Choroid plexus epithelial cell (primary cell): Measurements from ENCODE around the gene GRM8.

Experiments
- DNase-seq: peaks from one replicate; pipeline ENCODE4 v3.0.0-alpha.2; 2010; ENCODE audit warnings: low read depth
- H3K4me3 ChIP-seq: 2 replicates; pipeline ENCODE4 v1.5.1; 2011; ENCODE audit warnings: low read depth, mild to moderate bottlenecking, control low read depth, low read length, moderate library complexity
- TF ChIP-seq, protein P1 (sequence below): conservative IDR thresholded peaks from 2 replicates; pipeline ENCODE4 v1.5.1; 2011; ENCODE audit warnings: low read depth, mild to moderate bottlenecking, control low read depth, inconsistent platforms, low read length, moderate library complexity

The GRM8 gene

DNA sequence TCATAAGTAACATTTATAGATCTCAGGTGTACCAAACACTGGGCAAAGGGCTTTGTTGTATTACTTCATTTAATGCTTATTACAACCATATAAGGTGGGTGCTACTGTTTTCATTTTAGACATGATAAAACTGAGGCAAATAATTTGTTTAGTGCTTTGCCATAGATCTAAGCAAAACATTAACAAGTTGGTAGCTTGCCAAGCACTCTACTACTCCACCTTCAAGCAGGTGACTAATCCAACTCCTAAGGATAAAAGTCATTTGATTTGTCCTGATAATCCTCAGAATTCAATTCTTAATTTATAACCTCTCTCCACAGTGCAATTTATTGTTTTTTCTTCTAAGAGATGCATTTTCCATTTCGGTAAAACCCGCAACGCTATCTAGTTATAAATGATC, 646.4 kb downstream of the GRM8 start:
- TF ChIP-seq, protein P1, sequence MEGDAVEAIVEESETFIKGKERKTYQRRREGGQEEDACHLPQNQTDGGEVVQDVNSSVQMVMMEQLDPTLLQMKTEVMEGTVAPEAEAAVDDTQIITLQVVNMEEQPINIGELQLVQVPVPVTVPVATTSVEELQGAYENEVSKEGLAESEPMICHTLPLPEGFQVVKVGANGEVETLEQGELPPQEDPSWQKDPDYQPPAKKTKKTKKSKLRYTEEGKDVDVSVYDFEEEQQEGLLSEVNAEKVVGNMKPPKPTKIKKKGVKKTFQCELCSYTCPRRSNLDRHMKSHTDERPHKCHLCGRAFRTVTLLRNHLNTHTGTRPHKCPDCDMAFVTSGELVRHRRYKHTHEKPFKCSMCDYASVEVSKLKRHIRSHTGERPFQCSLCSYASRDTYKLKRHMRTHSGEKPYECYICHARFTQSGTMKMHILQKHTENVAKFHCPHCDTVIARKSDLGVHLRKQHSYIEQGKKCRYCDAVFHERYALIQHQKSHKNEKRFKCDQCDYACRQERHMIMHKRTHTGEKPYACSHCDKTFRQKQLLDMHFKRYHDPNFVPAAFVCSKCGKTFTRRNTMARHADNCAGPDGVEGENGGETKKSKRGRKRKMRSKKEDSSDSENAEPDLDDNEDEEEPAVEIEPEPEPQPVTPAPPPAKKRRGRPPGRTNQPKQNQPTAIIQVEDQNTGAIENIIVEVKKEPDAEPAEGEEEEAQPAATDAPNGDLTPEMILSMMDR = no peak
- DNase-seq = no peak
- H3K4me3 ChIP-seq = no peak overlapping the region

DNA sequence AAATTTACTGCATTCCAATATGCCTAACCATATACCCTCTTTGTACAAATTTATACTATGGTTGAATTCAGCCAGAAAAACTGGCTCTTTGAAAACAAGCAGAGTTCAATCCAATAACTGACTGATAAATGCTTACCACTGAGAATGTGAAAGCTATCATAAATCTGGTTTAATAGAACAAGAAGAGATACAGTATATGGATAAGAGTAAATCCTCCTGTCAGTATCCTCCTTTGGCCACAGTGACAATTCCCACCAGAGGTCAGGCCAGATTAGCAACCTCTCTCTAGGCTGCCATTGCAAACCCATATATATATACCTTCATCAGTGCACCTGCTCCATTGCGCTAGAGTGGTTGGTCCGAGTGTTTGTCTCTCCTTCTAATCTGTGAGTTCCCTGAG, 647.2 kb downstream of the GRM8 start:
- no peak overlapping the region for H3K4me3 ChIP-seq
- TF ChIP-seq, protein P1 = no peak
- no peak for DNase-seq

DNA sequence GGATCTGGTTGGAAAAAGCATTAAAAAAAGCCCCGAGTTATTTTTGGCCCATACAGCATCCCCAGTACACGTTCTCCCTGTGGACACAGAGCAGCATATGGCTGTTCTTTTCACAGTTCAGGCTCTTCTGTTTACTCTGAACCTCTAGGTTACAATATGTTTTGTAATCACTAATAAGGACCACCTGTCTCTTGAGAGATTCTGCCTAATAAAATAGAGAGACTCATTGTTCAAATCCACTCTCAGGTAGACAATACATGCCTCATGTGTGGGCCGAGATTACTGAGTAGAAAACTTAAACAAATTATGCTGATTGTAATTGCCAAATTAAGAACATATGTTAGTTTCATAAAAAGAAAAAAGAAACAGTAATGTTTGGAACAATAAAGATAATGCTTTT, 647.7 kb downstream of the GRM8 start:
- TF ChIP-seq, protein P1 = no peak
- H3K4me3 ChIP-seq = no peak overlapping the region
- DNase-seq = no peak

DNA sequence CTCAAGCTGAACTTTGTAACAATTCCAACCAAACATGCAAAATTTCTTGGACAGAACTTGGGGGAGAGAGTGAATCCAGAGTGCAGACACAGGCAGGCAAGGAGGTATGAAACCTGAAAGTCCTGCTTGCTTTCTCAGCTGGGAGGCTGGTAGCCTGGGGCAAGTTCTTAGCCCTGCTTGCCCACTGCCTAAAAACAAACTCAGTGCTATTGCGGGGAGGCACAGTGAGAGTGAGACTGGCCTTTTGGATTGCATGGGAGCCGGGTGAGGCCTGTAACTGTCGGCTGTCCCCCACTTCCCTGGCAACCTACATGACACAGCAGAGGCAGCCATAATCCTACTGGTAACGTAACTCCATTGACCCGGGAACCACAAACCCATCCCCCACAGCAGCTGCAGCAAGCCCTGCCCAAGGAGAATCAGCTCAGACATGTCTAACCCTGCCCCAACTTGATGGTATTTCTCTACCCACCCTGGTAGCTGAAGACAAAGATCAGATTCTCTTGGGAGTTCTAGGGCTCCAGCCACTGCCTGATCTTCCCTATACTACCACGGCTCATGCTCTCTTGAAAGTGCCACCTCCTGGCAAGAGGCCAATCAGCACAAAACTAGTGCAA, 663.6 kb downstream of the GRM8 start:
- H3K4me3 ChIP-seq = no peak overlapping the region
- TF ChIP-seq, protein P1 = no peak
- no peak for DNase-seq

DNA sequence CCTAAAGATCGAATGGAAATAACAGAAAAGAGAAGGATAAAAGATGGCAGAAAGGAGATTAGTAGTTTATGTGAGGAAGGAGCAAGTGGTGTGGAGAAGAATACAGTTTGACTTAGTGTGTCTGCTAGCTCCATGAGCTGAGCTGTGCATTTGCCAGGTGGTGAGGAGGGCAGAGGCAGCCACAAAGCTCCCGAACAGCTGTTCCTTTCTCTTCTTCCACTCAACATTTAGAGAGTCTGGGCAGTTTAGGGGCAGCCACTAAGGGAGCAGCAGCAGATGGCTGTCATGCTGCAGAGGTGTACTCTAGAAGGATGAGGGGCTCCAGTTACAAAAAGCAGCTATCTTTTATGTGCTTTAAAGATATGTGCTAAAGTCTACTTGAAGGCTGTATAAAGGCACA, 674.4 kb downstream of the GRM8 start:
- H3K4me3 ChIP-seq = no peak overlapping the region
- TF ChIP-seq, protein P1 = no peak
- no peak for DNase-seq

DNA sequence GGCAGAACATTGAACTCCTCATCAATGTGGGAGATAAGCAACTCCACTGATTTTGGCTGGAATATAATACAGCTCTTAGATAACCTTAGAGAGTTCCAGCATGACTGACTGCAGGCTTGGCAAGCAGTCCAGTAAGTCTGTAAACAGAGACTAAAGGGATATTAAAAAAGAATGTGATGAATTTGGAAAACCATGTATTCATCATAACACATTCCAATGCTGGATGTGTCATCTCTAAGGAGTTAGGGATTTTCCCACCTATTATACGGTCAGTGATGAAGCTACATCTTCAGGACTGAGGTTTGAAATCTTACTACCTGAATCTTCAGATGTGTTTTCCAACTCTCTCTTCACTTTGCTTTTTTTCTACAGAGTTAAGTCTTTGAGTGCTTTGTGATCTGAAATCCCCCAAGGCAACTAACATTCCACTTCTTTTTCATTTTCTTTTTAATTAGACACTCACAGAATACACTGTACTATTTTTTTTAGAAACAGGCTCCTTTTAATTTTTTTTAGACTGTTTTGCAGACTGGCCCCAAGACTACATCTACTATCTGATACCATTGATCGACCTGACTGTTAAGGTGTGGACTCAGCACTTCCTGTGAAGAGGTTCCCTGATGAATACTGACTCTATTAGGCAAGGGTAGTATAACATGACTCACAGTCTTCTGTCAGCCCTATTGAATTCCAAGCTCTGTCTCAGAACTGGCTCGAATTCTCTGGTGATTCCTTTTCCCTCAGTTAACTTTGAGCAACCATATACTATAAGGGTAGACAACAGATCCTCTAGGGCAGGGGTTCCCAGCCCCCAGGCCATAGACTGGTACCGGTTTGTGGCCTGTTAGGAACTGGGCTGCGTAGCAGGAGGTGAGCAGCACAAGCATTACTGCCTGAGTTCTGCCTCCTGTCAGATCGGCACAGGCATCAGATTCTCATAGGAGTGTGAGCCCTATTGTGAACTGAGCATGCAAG, 678.2 kb downstream of the GRM8 start:
- TF ChIP-seq, protein P1 = no peak
- DNase-seq = peak; percentile 85
- H3K4me3 ChIP-seq = no peak overlapping the region
